Stimulated activated CD4-positive, alpha-beta T cell treated with anti-CD3 and anti-CD28 coated beads, Interleukin-1b, Interleukin-23, amount 100 ng/mL, for 24 hours (primary cell): ENCODE measurements around the gene RPP25L.

Source experiments
- DNase-seq, 4 experiments: peaks; one replicate each; pipeline ENCODE4 v3.0.0-alpha.2; 2020; ENCODE audit warnings: low read depth in 4 of 4, low spot score in 1 of 4

RPP25L gene

GRCh38 chr9:34568774-34569173, 43.1 kb downstream of the RPP25L start:
- DNase-seq = no peak

GRCh38 chr9:34568133-34568532, 43.8 kb downstream of the RPP25L start:
- DNase-seq = no peak

- no peak for DNase-seq
These were observed 44.9 kb downstream of the RPP25L start for GRCh38 chr9:34566972-34567371.

- no peak for DNase-seq
These were observed 45.6 kb downstream of the RPP25L start for GRCh38 chr9:34566322-34566721.

- no peak for DNase-seq
These were observed 46.0 kb downstream of the RPP25L start for GRCh38 chr9:34565856-34566255.

- DNase-seq = no peak
These were observed 47.3 kb downstream of the RPP25L start for GRCh38 chr9:34564617-34565016.

GRCh38 chr9:34563262-34563661, 48.6 kb downstream of the RPP25L start:
- no peak for DNase-seq

- DNase-seq = peak in 1 of 4 experiments; percentile 25
These were observed 49.7 kb downstream of the RPP25L start for GRCh38 chr9:34562135-34562745.

- no peak for DNase-seq
These were observed 51.2 kb downstream of the RPP25L start for GRCh38 chr9:34560599-34561214.
